HTR-8/SVneo (cell line): ENCODE data around the gene PYGM.
"Not testable (repeated sequence)": the region's sequence is repeated elsewhere in the genome, so short reads cannot be mapped to it uniquely, and the experiment has no call there.

Experiments
- DNase-seq: peaks from one replicate; pipeline ENCODE4 v3.0.0; 2011; ENCODE audit warnings: low spot score, mixed read lengths; ENCODE audit not compliant: insufficient read length
- FAIRE-seq: peaks from 2 replicates; lab custom pipeline; 2011; peaks lifted over from hg19 to GRCh38; lab: Jason Lieb, UNC

Gene PYGM

DNA sequence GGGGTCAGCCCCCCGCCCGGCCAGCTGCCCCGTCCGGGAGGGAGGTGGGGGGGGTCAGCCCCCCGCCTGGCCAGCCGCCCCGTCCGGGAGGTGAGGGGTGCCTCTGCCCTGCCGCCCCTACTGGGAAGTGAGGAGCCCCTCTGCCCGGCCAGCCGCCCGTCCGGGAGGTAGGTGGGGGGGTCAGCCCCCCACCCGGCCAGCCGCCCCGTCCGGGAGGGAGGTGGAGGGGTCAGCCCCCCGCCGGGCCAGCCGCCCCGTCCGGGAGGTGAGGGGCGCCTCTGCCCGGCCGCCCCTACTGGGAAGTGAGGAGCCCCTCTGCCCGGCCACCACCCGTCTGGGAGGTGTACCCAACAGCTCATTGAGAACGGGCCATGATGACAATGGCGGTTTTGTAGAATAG, 57.8 kb downstream of the PYGM start:
- DNase-seq, FAIRE-seq: not testable (repeated sequence)

DNA sequence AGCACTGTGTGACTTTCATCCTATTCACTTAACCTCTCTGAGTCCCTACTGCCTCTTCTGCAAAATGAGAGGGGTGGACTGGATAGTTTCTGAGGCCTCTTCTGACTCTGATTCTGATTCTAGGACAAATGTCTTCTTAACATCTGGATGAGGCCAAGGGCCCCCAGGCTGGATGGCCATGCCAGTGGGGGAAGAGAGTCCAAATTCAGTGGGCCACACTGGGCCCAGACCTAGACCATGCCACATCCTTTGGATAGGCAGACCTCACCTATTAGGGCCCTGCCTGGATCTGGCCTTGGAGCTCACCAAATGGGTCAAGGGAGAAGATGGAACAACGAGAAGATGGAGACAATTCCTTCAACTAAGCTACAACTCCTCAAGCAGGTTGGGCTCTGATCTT, 61.3 kb downstream of the PYGM start:
- DNase-seq, result no peak
- FAIRE-seq, result no peak

DNA sequence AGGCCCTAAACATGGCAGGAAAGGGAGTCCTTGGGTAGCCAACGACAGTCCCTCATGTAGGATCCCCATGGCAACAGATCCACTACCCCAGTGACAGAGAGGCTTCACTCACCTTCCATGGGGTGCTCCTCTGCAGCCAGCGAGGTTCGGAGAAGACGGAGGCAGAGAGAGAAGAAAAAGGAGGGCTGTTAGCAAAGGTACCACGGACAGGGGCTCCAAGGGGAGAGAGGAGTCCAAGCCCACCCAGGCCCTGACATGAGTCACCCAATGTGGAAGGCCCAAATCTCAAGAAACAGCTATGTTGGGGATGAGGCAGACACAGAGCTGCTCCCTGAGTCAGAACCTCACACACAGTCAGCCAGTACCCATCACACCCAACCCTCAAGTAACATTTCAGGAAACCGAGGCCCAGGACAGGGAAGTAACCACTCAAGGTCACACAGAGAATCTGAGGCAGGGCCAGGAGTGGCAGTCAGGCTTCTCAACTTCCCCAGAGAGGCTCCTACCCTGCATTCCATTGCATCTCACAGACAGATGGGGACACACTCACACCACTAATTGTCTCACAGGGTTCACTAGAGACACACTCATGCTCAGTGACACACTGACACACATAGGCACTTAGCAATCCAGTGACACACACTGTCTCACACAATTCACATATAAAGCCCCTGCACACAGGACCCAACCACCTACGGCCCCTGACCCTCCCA, 62.0 kb downstream of the PYGM start:
- no peak for FAIRE-seq
- no peak for DNase-seq
